ENCODE data around the gene OR2L2. TPM values are rescaled to one million over a fixed set of nuclear protein-coding genes. Genes with fewer than 3 reads are reported as not detected.

The OR2L2 gene
- total RNA-seq, 1 experiment from 2014 or later, result not detected

- Histone ChIP-seq H3K4me2 (ENCODE audit: low read length) (no peak overlapping the region), H4K20me1 (ENCODE audit: insufficient read depth) (no peaks in the 10 kb centered on the region), H3K36me3 (ENCODE audit: control insufficient read depth in 1 of 2, insufficient read depth in 2 of 2, low read length in 2 of 2) (no peaks in the 10 kb centered on the region), H3K79me2 (ENCODE audit: insufficient read depth, low read length) (no peaks in the 10 kb centered on the region), H3K4me3 (replicated peaks in 1 of 2; ENCODE audit: low read depth in 1 of 2, low read length in 2 of 2) (no peak overlapping the region), H3K9me2 (ENCODE audit: insufficient read depth) (no peaks in the 10 kb centered on the region), H3K9ac (ENCODE audit: low read length) (no peak overlapping the region), H3K9me3 (ENCODE audit: control insufficient read depth in 1 of 2, insufficient read depth in 1 of 2, low read depth in 1 of 2, low read length in 2 of 2) (peaks cover 4 to 13% of the 10 kb centered on the region in 2 experiments; a peak in 2 of 4 replicates), H3K27me3 (ENCODE audit: insufficient read depth, low read length) (no peaks in the 10 kb centered on the region), H3K27ac (ENCODE audit: low read depth, low read length) (no peak overlapping the region), H3K4me1 (ENCODE audit: control insufficient read depth in 1 of 2, insufficient read depth in 2 of 2, low read length in 2 of 2) (no peaks in the 10 kb centered on the region), H2AFZ (ENCODE audit: low read depth, low read length, poor library complexity, severe bottlenecking) (no peak overlapping the region)
- TF ChIP-seq EGR1 (IDR thresholded peaks at IDR 0.05; ENCODE audit: low read depth), result no peak
- no peak for TF ChIP-seq MAX (IDR thresholded peaks at IDR 0.05)
- no peak for TF ChIP-seq EZH2 (IDR thresholded peaks at IDR 0.05)
- no peak for TF ChIP-seq ELF1 (IDR thresholded peaks at IDR 0.05; ENCODE audit: borderline replicate concordance, low read depth)
- TF ChIP-seq FOSL1 (IDR thresholded peaks at IDR 0.05; ENCODE audit: low read depth), result no peak
- TF ChIP-seq JUND (IDR thresholded peaks at IDR 0.05), result no peak
- TF ChIP-seq TCF7L2 (IDR thresholded peaks at IDR 0.05; ENCODE audit: borderline replicate concordance, extremely low read depth, insufficient read depth, insufficient read length), result no peak
- TF ChIP-seq EZH2phosphoT487 (IDR thresholded peaks at IDR 0.05; ENCODE audit: borderline replicate concordance), result no peak
- no peak for TF ChIP-seq ATF3 (IDR thresholded peaks at IDR 0.05)
- TF ChIP-seq, protein P1, sequence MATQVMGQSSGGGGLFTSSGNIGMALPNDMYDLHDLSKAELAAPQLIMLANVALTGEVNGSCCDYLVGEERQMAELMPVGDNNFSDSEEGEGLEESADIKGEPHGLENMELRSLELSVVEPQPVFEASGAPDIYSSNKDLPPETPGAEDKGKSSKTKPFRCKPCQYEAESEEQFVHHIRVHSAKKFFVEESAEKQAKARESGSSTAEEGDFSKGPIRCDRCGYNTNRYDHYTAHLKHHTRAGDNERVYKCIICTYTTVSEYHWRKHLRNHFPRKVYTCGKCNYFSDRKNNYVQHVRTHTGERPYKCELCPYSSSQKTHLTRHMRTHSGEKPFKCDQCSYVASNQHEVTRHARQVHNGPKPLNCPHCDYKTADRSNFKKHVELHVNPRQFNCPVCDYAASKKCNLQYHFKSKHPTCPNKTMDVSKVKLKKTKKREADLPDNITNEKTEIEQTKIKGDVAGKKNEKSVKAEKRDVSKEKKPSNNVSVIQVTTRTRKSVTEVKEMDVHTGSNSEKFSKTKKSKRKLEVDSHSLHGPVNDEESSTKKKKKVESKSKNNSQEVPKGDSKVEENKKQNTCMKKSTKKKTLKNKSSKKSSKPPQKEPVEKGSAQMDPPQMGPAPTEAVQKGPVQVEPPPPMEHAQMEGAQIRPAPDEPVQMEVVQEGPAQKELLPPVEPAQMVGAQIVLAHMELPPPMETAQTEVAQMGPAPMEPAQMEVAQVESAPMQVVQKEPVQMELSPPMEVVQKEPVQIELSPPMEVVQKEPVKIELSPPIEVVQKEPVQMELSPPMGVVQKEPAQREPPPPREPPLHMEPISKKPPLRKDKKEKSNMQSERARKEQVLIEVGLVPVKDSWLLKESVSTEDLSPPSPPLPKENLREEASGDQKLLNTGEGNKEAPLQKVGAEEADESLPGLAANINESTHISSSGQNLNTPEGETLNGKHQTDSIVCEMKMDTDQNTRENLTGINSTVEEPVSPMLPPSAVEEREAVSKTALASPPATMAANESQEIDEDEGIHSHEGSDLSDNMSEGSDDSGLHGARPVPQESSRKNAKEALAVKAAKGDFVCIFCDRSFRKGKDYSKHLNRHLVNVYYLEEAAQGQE (IDR thresholded peaks at IDR 0.05; ENCODE audit: low read depth), result no peak
- no peak for TF ChIP-seq POLR2AphosphoS5 (IDR thresholded peaks at IDR 0.05; ENCODE audit: low read depth, low read length)
- no peak for TF ChIP-seq SRF (IDR thresholded peaks at IDR 0.05; ENCODE audit: low read depth)
- TF ChIP-seq CEBPB (IDR thresholded peaks at IDR 0.05; ENCODE audit: low read depth), result no peak
- no peak for TF ChIP-seq SP1 (IDR thresholded peaks at IDR 0.05; ENCODE audit: low read depth)
- TF ChIP-seq CBX3 (IDR thresholded peaks at IDR 0.05; ENCODE audit: low read depth), result no peak
- TF ChIP-seq, protein P2, sequence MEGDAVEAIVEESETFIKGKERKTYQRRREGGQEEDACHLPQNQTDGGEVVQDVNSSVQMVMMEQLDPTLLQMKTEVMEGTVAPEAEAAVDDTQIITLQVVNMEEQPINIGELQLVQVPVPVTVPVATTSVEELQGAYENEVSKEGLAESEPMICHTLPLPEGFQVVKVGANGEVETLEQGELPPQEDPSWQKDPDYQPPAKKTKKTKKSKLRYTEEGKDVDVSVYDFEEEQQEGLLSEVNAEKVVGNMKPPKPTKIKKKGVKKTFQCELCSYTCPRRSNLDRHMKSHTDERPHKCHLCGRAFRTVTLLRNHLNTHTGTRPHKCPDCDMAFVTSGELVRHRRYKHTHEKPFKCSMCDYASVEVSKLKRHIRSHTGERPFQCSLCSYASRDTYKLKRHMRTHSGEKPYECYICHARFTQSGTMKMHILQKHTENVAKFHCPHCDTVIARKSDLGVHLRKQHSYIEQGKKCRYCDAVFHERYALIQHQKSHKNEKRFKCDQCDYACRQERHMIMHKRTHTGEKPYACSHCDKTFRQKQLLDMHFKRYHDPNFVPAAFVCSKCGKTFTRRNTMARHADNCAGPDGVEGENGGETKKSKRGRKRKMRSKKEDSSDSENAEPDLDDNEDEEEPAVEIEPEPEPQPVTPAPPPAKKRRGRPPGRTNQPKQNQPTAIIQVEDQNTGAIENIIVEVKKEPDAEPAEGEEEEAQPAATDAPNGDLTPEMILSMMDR (IDR thresholded peaks at IDR 0.05 in 2 of 3, conservative IDR thresholded peaks at IDR 0.05 in 1 of 3; ENCODE audit: borderline replicate concordance in 1 of 3, insufficient read depth in 1 of 3, low read depth in 2 of 3, low read length in 2 of 3), result no peak
- no peak for TF ChIP-seq SIN3A (IDR thresholded peaks at IDR 0.05; ENCODE audit: low read depth)
- ChIA-PET CTCF (no interaction called here), RAD21 (ENCODE audit: low non-redundant PET in 1 of 2, low total read pairs in 2 of 2, uncharacterized antibody in 2 of 2, unreplicated experiment in 2 of 2) (no interaction called here), POLR2A (no interaction called here)
- intact Hi-C loops (cut with micrococcal nuclease), result no loop called here
- no peak for ATAC-seq
- no TSS peak for BruUV-seq (replicated peaks)
- DNase-seq (ENCODE audit: low read depth, low spot score), result no peak
Observed at GRCh38 chr1:247992986-247993385, 36.9 kb upstream of the OR2L2 start.
